ENCODE measurements around the gene XYLT1.

XYLT1 gene

DNA sequence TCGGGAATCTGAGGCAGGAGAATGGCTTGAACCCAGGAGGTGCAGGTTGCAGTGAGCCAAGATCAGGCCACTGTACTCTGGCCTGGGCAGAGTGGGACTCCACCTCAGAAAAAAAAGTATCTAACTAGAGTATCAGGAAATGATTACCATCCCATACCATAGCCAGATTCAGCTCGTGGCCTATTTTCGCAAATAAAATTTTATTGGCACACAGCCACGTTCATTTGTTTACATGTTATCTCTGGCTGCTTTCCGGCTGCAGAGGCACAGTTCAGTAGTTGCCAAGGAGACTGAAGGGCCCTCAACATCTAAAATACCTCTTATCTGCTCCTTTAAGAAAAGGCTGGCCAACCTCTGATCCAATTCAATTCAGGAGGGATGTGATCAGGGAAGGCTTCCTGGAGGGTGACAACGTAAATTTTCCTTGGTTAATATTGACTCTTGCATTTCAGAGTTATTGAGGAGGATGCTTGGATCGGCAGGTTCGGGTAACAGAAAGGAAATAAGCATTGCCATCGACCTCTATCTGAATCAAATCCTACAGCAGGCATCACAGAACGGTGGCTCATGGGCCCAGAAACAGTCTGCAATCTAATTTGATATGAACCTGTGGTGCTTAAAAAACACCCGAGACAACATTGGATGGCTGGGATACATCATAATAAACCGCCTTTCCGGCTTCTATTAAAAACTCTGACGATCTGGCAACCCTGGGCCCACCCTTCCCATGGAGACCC, 73.8 kb downstream of the XYLT1 start:
- TF ChIP-seq NFIC (IDR thresholded peaks at IDR 0.05) (no peak), TAF1 (IDR thresholded peaks at IDR 0.05; ENCODE audit: low read depth) (no peak), ZBTB7A (IDR thresholded peaks at IDR 0.05; ENCODE audit: low read depth) (no peak), TEAD4 (IDR thresholded peaks at IDR 0.05) (no peak), EP300 (IDR thresholded peaks at IDR 0.05; ENCODE audit: borderline replicate concordance) (no peak), YY1 (IDR thresholded peaks at IDR 0.05; ENCODE audit: low read depth) (no peak), CEBPB (IDR thresholded peaks at IDR 0.05) (no peak), CREB1 (IDR thresholded peaks at IDR 0.05; ENCODE audit: low read depth) (no peak), FOXM1 (IDR thresholded peaks at IDR 0.05; ENCODE audit: borderline replicate concordance, low read depth) (no peak), EGR1 (IDR thresholded peaks at IDR 0.05) (no peak), RAD21 (IDR thresholded peaks at IDR 0.05; ENCODE audit: low read depth) (no peak), TCF12 (IDR thresholded peaks at IDR 0.05; ENCODE audit: low read depth) (no peak)
- TF ChIP-seq, protein P1, sequence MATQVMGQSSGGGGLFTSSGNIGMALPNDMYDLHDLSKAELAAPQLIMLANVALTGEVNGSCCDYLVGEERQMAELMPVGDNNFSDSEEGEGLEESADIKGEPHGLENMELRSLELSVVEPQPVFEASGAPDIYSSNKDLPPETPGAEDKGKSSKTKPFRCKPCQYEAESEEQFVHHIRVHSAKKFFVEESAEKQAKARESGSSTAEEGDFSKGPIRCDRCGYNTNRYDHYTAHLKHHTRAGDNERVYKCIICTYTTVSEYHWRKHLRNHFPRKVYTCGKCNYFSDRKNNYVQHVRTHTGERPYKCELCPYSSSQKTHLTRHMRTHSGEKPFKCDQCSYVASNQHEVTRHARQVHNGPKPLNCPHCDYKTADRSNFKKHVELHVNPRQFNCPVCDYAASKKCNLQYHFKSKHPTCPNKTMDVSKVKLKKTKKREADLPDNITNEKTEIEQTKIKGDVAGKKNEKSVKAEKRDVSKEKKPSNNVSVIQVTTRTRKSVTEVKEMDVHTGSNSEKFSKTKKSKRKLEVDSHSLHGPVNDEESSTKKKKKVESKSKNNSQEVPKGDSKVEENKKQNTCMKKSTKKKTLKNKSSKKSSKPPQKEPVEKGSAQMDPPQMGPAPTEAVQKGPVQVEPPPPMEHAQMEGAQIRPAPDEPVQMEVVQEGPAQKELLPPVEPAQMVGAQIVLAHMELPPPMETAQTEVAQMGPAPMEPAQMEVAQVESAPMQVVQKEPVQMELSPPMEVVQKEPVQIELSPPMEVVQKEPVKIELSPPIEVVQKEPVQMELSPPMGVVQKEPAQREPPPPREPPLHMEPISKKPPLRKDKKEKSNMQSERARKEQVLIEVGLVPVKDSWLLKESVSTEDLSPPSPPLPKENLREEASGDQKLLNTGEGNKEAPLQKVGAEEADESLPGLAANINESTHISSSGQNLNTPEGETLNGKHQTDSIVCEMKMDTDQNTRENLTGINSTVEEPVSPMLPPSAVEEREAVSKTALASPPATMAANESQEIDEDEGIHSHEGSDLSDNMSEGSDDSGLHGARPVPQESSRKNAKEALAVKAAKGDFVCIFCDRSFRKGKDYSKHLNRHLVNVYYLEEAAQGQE (IDR thresholded peaks at IDR 0.05; ENCODE audit: low read depth) = no peak
- TF ChIP-seq, protein P2, sequence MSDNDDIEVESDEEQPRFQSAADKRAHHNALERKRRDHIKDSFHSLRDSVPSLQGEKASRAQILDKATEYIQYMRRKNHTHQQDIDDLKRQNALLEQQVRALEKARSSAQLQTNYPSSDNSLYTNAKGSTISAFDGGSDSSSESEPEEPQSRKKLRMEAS (IDR thresholded peaks at IDR 0.05) = no peak
- TF ChIP-seq, protein P3, sequence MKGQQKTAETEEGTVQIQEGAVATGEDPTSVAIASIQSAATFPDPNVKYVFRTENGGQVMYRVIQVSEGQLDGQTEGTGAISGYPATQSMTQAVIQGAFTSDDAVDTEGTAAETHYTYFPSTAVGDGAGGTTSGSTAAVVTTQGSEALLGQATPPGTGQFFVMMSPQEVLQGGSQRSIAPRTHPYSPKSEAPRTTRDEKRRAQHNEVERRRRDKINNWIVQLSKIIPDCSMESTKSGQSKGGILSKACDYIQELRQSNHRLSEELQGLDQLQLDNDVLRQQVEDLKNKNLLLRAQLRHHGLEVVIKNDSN (IDR thresholded peaks at IDR 0.05) = no peak

DNA sequence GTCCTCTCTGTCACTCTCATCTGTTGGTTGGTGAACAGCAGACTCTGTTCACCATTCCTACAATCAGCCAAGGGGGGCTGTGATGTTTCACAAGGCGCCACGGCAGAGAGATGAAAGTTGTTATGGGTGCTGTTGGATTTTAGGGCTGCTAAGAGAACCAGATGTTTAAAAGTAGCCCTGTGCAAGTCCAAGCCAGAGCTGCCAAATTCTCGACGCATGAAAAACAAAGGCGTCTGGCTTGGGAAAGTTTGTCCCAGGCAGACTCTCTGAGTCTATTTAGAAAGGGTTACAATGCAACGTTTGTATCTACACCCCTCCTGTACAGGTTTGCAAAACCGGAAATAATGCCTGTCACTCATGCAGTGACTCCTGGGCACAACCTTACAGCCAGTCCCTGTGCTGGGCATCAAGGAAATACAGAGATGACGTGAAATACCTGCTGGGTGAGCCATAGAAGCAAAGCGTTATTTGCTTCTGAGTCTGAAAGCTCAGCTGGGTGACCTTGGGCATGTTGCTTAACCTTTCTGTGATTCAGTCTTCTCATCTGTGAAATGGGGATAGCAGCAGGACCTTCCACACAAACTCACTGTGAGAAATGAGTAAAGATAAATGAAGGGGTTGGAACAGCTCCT, 74.8 kb downstream of the XYLT1 start:
- TF ChIP-seq NFIC (IDR thresholded peaks at IDR 0.05) (no peak), TAF1 (IDR thresholded peaks at IDR 0.05; ENCODE audit: low read depth) (no peak), CREB1 (IDR thresholded peaks at IDR 0.05; ENCODE audit: low read depth) (no peak), ZBTB7A (IDR thresholded peaks at IDR 0.05; ENCODE audit: low read depth) (no peak), YY1 (IDR thresholded peaks at IDR 0.05; ENCODE audit: low read depth) (no peak), EGR1 (IDR thresholded peaks at IDR 0.05) (no peak)
- TF ChIP-seq, protein P3 (IDR thresholded peaks at IDR 0.05) = no peak
- TF ChIP-seq, protein P2 (IDR thresholded peaks at IDR 0.05) = no peak

DNA sequence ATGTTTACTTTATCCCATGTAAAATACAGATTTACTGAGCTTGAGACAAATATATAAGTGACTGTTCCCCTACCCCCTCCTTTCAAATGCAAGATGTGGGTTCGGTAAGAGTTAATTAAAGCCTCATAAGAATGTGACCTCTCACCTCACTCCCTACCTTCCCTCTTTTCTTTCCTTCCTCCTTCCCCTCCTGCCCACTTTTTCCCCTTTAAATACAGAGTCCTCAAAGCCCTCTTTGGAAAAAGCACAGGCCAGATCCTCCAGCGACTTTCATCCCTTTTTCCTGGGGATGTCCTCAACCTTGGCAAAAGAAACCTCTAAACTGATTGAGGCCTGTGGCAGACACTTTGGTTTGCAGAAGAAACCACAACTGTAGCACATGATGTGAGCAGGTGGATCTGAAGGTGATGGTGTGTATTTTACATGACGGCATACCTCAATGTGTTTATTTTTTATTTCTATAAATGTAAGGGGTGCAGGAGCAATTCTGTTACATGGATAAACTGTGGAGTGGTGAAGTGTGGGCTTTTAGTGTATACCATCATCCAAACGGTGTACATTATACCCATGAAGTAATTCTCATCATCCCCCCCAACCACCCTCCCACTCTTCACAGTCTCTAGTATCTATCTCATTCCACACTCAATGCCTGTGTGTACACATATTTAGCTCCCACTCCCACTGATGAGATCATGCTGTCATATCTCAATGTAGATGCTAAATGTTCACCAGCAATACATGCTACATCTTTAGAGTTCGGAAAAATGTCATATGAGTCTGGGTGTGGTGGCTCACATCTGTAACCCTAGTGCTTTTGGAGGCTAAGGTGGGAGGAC, 77.7 kb downstream of the XYLT1 start:
- TF ChIP-seq EP300 (IDR thresholded peaks at IDR 0.05; ENCODE audit: borderline replicate concordance) (no peak), TCF12 (IDR thresholded peaks at IDR 0.05; ENCODE audit: low read depth) (no peak), TAF1 (IDR thresholded peaks at IDR 0.05; ENCODE audit: low read depth) (no peak), YY1 (IDR thresholded peaks at IDR 0.05; ENCODE audit: low read depth) (no peak), FOXM1 (IDR thresholded peaks at IDR 0.05; ENCODE audit: borderline replicate concordance, low read depth) (no peak), CREB1 (IDR thresholded peaks at IDR 0.05; ENCODE audit: low read depth) (no peak), CEBPB (IDR thresholded peaks at IDR 0.05) (no peak), TEAD4 (IDR thresholded peaks at IDR 0.05) (no peak), ZBTB7A (IDR thresholded peaks at IDR 0.05; ENCODE audit: low read depth) (no peak), NFIC (IDR thresholded peaks at IDR 0.05) (no peak), EGR1 (IDR thresholded peaks at IDR 0.05) (no peak), RAD21 (IDR thresholded peaks at IDR 0.05; ENCODE audit: low read depth) (no peak)
- TF ChIP-seq, protein P3 (IDR thresholded peaks at IDR 0.05) = no peak

DNA sequence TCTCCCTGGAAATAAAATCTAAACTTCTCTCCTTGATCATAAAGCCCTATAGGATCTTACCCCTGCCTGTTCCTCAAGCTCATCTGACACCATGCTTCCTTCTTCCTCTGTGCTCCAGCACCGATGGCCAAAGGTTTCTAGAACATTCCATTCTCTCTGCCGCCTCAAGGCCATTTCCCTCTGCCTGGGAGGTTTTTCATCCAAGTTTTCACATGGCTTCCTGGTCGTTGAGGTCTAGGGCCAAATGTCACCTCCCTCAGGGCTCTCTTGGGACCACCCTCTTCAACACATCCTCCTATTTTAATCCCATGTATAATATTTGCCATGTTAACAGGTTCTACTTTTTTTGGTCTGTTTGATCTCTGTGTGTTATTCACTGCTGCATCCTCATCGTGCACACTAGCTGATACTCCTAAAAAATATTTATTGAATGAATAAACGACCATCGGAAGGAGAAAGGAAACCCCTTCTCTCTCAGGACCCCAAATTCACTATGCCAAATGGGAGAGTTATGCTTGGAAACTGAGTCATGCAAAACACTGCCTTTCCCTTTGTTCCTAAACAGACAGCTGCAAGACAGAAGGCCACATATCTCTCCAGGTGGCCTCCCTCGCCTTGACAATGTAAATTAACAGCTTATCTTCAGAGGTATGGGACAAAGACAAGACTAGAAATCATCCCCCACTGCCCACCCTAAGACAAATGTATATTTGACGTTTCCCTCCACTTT, 78.5 kb downstream of the XYLT1 start:
- TF ChIP-seq CEBPB (IDR thresholded peaks at IDR 0.05) (no peak), EP300 (IDR thresholded peaks at IDR 0.05; ENCODE audit: borderline replicate concordance) (no peak), TCF12 (IDR thresholded peaks at IDR 0.05; ENCODE audit: low read depth) (no peak), YY1 (IDR thresholded peaks at IDR 0.05; ENCODE audit: low read depth) (no peak), FOXM1 (IDR thresholded peaks at IDR 0.05; ENCODE audit: borderline replicate concordance, low read depth) (no peak), ZBTB7A (IDR thresholded peaks at IDR 0.05; ENCODE audit: low read depth) (no peak), RAD21 (IDR thresholded peaks at IDR 0.05; ENCODE audit: low read depth) (no peak), EGR1 (IDR thresholded peaks at IDR 0.05) (no peak), TAF1 (IDR thresholded peaks at IDR 0.05; ENCODE audit: low read depth) (no peak), CREB1 (IDR thresholded peaks at IDR 0.05; ENCODE audit: low read depth) (no peak)
- TF ChIP-seq, protein P2 (IDR thresholded peaks at IDR 0.05) = no peak

DNA sequence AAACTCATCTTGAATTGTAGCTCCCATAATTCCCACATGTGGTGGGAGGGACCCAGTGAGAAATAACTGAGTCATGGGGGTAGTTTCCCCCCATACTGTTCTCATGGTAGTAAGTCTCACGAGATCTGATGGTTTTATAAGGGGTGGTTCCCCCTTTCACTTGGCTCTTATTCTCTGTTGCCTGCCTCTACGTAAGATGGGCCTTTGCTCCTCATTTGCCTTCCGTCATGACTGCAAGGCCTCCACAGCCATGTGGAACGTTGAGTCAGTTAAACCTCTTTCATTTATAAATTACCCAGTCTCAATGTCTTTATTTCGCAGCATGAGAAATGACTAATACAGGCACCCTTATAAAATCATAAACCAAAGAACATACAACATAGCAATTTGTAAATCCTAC, 79.0 kb downstream of the XYLT1 start:
- TF ChIP-seq YY1 (IDR thresholded peaks at IDR 0.05; ENCODE audit: low read depth) (no peak), TCF12 (IDR thresholded peaks at IDR 0.05; ENCODE audit: low read depth) (no peak), CREB1 (IDR thresholded peaks at IDR 0.05; ENCODE audit: low read depth) (no peak), TEAD4 (IDR thresholded peaks at IDR 0.05) (no peak), FOXM1 (IDR thresholded peaks at IDR 0.05; ENCODE audit: borderline replicate concordance, low read depth) (no peak), RAD21 (IDR thresholded peaks at IDR 0.05; ENCODE audit: low read depth) (no peak), NFIC (IDR thresholded peaks at IDR 0.05) (no peak), ZBTB7A (IDR thresholded peaks at IDR 0.05; ENCODE audit: low read depth) (no peak), EGR1 (IDR thresholded peaks at IDR 0.05) (no peak), EP300 (IDR thresholded peaks at IDR 0.05; ENCODE audit: borderline replicate concordance) (no peak)
- TF ChIP-seq, protein P3 (IDR thresholded peaks at IDR 0.05) = no peak
- TF ChIP-seq, protein P2 (IDR thresholded peaks at IDR 0.05) = no peak

Data from Ishikawa (cell line).